ENCODE results near the gene AFAP1.

The AFAP1 gene

DNA sequence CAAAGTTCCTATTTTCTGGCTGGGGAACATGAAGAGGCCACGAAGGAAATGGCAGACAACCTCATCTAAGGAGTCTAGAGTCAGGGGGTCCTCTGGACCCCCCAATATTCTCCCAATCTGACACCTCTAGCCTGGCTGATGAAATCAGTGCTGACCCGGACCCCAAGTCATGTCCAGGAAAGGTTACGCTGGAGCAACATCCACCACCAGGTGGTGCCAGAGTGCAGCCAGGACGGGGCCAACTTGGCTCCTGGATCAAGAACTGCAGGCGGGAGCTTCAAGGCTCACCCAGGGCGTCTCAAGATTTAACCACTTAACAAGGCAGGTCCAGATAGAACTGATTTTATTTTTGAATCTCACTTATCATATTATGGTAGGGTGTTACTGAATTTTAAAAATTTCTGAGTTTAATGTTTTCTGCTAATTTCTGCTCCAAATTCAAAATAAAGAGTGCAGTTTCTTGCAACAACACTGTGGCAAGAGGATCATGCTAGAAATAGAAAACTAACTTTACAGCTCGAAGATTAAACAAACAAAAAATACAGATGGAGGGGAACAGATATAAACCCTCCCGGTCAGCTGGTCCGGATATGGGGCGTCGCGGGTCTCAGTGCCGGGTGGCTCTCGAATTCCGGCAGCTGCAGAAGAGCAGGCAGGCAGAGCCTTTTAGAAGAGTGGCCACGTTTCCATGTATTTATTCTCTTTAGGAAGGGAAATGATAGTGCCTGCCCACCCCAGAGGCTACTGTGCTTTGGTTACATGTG lies 135.5 kb downstream of the AFAP1 start:
- peak; percentile 45 for DNase-seq (ENCODE audit: low read depth)

DNA sequence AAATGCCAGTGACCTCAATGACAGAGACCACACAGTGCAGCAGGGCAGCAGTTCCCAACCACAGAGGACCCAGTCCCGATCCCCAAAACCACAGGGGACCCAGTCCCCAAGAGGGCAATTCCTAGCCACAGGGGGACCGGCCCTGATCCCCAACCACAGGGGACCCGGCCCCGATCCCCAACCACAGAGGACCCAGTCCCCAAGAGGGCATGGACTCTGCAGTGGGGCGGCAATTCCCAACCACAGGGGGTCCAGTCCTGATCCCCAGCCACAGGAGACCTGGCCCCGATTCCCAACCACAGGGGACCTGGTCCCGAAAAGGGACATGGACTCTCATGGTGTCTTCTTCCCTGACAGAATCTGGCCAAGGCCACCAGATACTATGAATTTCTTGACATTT lies 136.3 kb downstream of the AFAP1 start:
- DNase-seq (ENCODE audit: low read depth), result no peak

DNA sequence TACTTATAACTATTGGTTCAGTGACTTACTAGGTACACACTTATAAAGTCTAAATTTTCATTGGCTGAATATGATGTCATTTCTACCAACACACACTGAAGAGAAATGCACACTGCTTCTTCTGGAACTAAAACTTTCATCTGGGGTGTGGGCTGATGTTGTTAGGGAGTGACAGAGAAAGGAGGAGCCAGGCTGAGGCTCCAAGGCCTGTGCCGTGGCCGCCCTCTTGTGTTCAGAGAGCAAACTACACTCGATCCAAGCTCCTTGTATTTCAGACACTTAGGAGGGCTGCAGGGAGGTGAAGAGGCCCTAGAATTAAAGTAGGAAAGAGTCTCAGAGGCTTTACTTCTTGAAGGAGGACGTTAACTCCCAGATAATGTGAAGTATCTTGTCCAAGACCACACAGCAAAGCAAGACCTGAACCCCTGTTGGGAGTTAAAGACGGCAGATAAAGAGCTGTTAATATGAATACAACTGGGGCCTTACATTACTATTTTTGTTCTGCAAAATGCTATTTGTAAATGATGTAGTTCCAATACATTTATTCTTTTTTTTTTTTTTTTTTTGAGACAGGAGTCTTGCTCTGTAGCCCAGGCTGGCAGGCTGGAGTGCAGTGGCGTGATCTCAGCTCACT lies 137.5 kb downstream of the AFAP1 start:
- peak; percentile 39 for DNase-seq (ENCODE audit: low read depth)

DNA sequence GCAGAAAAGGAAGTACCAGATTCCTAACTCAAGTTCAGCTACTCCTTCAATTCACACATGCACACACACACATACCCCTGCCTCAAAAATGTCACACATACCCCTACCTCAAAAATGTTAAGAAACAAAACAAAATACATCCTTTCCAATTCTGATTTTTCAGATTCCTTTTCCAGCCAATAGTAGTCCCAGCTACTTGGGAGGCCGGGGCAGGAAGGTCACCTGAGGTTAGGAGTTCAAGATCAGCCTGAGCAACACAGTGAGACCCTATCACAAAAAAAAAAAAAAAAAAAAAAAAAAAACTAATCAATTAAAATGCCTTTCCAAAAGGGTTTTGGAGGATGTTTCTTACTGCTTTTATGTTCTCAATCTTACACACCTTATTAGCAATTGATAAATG lies 138.0 kb downstream of the AFAP1 start:
- DNase-seq (ENCODE audit: low read depth), result no peak

DNA sequence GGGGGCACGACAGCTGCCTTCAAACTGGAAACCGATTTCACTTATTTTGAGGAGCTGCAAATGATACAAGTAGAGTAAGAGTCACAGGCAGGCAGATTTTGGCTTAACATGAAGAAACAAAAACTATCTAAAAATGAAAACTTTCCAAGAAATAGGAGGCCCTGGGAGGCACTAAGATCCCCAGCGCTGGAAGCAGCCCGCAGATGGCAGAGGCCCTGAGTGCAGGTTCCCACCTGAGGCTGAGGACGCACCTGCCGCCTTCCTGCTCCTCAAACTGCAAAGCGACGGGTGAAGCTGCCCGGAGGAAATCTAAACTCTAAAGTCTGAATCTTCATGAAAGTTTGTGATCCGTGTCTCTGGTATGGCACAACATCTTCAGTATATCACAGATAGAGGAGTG lies 138.7 kb downstream of the AFAP1 start:
- DNase-seq (ENCODE audit: low read depth), result no peak

DNA sequence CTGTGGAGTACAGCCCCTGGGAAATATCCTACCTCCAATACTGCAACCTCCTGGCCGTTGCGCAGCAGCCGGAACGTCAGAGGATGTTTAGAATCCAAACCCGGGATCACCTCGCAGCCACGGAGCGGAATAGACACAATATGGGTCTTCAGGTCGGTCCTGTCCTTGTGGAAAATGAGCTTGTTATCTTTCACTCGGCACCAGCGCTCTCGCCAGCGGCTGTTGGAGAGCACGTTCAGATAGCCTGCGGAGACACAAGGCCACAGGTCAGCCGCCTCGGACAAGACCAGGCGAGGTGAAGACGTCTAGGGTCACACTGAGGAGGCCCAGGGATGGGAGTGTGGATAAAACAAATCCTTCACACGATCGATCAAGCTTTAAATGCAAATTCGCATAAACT lies 139.3 kb downstream of the AFAP1 start:
- DNase-seq (ENCODE audit: low read depth), result no peak

DNA sequence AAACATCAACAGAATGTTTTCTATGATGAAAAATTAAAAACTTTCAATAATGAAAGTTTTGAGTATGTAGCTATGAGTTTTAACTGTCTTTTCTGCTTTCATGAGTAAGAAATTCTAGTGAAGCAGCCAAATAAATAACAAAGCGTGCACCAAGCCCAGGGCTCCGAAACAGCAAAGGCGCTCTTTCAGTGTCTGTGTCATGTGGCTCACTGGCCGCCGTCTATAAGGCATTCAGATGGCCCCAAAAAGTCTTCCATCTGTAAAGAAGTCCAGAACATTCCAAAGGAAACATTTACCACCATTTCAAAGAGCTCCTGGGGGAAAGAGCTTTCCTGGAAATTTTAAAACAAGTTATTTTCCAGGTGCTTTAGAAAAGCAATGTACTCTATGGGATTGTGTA lies 139.9 kb downstream of the AFAP1 start:
- no peak for DNase-seq (ENCODE audit: low read depth)

DNA sequence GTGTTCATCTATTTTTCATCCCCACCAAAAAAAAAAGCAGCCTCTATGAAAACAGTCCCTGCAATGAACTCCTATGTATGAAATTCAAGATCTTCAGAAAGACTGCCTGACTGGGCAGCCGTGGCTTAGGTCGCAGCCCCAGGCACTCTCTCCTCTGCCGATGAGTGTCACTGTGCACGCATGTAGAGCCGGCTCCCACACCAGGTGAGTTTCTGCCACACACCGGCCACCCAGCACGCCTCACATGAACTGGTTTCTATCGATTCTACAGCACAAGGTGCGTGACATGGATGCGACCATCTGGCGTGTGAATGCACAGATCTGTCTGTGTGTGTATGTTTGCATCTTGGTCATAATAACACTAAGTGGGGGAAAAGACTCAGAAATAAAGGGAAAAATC lies 140.4 kb downstream of the AFAP1 start:
- no peak for DNase-seq (ENCODE audit: low read depth)

DNA sequence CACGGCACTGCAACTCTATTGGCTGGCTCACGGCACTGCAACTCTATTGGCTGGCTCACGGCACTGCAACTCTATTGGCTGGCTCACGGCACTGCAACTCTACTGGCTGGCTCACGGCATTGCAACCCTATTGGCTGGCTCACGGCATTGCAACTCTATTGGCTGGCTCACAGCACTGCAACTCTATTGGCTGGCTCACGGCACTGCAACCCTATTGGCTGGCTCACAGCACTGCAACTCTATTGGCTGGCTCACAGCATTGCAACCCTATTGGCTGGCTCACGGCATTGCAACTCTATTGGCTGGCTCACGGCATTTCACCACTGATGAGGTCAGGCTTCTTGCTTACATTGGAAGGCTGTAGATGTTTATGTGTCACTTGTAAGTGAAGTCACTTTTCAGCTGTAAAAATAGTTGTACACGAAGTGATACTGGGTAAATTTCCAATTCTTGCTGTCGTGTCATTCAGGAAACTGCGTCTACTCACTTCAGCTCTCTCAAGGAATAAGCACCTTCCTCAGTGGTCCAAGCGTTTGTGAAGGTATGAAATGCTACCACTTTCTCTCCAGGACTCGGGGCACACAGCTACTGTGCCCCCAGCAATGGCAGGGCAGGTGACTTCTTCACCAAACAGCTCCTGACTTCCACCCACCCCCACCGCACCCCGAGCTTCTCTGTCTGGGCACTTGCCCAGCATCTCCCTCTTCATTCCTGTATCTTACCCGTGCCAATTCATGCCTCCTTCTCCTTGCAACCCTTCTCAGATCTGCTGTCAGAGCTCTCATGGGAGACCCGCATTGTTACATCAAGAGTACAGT lies 141.3 kb downstream of the AFAP1 start:
- no peak for DNase-seq (ENCODE audit: low read depth)

DNA sequence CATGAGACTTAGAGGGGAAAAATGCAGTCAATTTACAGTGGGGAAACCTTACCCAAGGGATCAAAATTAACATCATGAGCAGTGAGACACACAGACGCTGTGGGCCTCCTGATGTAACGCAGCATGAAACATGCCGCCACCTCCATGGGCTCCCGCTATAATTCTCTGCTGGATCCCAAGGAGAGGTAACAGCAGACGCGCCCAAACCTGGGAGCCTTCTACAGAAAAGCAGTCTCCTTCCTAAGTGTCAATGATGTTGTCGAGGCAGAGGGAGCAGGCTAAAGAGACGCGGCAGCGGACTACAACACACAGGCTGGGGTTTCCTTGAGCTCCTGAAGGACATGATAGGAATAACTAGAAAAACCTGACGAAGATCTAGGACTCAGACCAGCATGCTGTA lies 142.3 kb downstream of the AFAP1 start:
- DNase-seq (ENCODE audit: low read depth), result no peak

DNA sequence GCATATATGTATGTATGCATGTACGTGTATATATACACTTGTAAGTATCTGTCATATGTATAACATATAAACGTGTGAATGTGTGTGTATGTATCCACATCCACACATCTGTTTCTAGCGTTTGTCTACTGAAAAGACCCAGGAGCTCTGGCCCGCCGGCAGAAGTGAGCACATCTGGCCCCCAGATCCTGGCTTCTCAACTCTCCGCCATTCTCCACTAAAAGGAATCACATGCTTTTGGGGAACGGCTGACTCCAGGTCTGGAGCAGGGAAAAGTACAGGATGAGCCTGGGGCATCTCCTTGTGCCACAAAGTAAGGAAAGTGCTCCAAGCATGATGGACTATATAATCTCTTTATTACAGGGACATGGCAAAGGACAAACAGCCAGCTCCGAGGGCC lies 143.7 kb downstream of the AFAP1 start:
- DNase-seq (ENCODE audit: low read depth), result no peak

DNA sequence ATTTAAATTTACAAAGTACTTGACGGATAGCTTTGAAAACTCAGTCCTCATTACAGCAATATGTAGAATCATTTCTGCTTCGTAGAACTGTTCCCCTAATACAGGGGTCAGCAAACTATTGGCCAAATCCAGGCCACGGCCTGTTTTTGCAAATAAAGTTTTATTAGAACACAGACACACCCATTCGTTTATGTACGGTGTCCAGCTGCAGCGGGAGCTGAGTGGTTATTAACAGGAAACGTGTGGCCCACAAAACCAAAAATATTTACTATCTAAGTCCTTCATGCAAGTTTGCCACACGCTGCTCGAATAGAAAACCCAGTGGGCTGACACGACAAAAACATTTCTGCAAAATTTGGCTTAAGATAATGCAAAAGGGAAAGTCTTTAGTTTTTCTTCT lies 146.5 kb downstream of the AFAP1 start:
- no peak for DNase-seq (ENCODE audit: low read depth)

DNA sequence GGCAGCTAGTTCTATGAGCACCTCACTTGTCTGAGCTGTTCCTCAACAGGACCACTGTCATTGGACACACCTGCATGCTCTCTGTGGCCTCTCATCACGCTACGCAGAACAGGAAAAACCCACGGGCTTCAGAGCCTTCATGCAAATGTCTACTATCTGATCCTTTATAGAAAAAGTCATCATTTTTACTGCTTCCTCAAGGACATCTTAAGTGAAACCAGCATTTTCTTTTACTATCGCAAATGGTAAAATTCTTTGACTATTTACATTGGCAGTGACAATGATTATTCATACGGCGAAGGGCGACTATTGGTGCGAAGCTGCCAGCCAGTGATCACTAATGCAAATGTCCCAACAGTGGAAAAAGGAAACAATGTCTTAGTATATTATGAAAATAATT lies 147.0 kb downstream of the AFAP1 start:
- no peak for DNase-seq (ENCODE audit: low read depth)

DNA sequence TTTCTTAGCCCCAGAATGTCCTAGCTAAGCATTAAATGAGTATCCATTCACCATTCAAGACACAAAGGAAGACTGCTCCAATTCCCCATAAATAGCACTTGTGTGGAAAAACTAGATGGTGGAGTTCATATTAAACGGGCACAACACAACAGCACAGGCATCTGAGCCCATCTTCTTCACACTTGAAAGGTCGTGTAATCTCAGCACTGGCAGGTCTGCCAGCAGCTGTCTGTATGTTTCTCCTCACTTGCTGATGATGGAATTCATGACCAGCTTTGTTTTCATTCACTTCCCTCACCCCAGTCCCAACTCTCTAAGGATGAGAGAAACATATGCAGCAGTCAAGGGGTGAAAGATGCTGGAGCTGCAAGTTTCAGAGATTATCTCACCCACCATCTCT lies 148.7 kb downstream of the AFAP1 start:
- DNase-seq (ENCODE audit: low read depth), result no peak

DNA sequence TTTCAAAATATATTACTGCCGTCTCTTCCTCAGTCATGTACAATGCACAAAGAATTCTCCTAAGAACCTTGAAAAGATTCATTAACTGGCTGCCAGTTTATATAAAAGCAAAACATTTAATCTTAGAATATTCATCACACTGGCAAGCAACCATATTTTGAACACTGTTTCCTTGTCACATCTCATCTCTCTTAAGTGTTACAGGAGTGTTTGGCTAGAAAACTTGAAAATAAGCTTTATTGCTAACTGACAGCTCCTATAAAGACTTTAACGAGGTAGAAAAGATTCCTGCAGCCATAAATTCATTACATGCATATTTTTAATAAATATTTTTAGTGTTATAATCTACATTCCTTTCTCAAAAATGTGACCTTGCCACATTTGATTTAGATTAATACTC lies 149.6 kb downstream of the AFAP1 start:
- no peak for DNase-seq (ENCODE audit: low read depth)

DNA sequence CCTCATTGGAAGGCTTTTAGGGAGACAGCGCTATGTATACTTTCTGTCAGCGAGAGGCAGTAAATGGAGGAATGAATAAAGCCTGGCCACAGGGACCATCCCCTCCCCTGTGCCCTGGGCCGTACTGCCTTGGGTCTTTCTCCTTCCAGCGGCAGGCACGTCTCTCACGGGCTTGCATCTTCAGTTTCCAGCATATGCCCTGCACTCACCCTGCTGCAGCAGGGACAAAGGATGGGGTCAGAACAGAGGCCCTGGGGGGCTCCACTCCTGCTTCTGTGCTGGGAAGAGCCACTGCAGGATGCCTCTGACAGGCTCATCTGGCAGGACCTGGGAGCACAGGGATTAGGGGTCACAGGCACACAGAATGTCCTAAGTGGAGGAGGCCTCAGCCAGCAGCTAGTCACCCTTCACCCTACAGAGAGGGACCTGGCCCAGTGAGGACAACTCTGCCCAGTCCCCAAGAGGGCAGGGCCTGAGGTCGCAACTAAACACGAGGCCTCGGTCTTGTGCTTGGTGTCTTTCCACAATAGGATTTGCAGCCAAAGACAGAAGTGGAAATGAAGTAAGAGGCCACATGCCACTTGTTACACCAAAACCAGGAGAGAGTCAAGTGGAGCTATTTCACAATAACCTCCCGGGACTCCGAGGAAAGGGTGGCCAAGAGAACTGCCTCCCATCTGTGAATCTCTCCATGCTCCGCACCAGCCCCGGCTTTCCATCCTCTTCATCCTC lies 150.8 kb downstream of the AFAP1 start:
- no peak for DNase-seq (ENCODE audit: low read depth)

DNA sequence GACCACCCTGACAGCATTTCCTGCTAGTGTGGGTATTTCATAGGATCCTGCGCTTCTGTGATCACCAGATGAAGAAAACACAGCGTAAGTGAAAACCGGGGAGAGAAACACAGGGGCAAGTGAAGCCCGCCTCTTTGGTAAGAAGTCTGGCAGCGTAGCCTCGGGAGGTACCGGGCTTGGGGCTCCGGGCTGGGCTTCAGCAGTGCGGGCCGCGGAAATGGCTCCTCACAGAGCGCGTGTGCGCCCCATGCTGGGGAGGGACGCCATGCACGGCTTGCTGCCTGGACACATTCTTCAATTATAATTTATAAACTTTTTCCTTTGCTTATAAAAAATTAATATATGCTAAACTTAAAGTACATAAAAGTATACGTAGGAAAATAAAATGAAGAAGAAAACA lies 151.5 kb downstream of the AFAP1 start:
- DNase-seq (ENCODE audit: low read depth), result no peak

DNA sequence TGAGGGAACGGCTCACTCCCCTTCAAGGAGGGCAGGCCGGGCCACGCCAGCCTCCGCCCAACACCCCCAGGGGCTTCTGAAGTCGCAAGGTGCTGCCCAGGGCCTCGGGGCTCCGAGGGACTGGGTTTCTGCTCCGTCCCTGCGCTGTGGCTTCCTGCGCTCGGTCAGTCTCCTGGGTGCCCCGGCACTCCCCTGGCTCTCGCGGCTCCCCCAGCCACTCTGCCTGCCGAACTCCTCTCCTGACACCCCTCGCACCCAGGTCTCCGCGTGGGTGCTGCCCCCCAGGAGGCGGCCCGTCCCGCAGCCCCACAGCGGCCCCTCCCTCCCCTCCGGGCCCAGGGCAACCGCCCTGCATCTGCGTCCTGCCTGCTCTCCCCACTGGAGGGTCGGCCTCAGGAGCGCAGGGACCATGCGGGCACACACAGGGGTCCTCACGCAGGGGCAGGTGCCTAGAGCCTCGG lies 151.9 kb downstream of the AFAP1 start:
- DNase-seq (ENCODE audit: low read depth), result no peak

DNA sequence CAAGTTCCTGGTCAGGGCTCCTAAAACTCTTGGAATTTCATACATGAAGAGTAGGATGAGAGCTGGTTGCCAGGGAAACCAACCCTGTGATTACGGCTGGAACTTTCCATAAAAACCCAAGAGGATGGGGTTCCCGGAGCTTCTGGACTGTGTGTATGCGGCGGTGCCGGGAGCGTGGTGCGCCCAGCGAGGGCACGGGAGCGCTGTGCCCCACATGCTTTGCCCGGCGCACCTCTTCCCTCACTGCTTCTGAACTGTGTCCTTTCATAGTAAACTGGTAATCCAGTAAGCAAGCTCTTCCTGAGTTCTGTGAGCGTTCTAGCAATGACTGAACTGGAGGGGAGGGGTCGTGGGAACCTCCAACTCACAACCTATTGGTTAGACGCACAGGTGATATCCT lies 152.6 kb downstream of the AFAP1 start:
- no peak for DNase-seq (ENCODE audit: low read depth)

DNA sequence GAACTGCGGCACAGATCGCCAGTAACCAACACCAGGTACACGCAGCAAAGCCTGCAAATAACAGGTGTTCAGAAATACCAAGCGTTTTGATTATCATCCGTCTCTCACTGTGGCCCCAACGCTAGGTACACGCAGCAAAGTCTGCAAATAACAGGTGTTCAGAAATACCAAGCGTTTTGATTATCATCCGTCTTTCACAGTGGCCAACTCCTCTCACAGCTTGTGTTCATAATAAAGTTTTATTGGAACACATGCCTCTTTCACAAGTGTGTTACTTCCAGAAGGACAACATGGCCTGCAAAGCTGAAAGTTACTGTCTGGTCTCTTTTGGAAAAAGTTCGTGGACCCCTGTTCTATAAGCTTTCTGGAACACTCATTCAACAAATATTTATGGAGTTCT lies 153.1 kb downstream of the AFAP1 start:
- DNase-seq (ENCODE audit: low read depth), result no peak

DNA sequence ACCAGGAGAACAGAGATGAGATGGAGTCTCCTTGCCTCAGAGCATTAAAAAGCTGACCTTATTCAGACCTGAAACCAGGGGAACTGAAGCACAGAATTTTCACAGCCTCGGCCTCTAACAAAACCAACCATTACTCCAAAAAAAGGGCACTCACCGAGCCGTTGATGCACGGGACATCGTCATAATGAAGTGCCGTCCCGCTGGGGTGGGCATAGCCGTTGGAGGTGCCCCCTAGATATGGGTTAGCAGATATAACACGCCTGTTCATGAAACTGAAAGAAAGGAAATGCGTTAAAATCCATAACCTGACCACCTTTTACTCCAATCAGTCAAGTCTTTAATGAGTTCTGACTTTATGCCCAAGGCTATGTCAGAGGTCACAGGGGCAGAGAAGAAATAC lies 153.6 kb downstream of the AFAP1 start:
- no peak for DNase-seq (ENCODE audit: low read depth)

DNA sequence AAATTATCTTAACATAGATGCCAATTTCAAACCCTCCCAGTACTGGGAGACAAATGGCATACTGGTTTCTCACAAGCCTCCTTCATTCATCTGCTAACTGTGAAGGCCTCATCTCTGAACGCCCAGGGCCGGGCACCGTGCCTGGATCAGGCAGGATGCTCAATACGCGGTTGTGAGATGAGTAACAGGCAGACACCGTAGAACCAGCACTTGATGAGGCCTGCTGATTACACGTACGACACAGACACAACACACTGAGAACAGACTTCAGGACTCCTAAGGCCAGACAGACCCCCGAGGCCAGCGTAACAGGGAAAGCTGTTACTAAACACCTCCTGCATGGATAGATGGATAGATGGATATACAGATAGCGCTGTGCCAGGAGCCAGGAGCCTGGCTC lies 154.6 kb downstream of the AFAP1 start:
- no peak for DNase-seq (ENCODE audit: low read depth)
